IMR-90 (cell line): ENCODE results near the gene PLSCR5. TPM values are rescaled to one million over a fixed set of nuclear protein-coding genes. Genes with fewer than 3 reads are reported as not detected.

ENCODE experiments used
- ATAC-seq: fragments of 200-7000 bp; cut with Tn5 transposase; 2 replicates; pipeline ENCODE4 v1.9.1; 2020; ENCODE audit warnings: low read depth, mild to moderate bottlenecking, moderate library complexity
- BruUV-seq: library from RNA; stranded (reverse); fragments of 400-500 nt; replicated peaks from 2 replicates; lab custom pipeline; 2021; lab: Mats Ljungman, UMichigan
- CTCF ChIA-PET: fragments of 300-600 bp; formaldehyde crosslinking; extraction: SDS; loops from one replicate; lab custom pipeline; 2021; ENCODE audit warnings: antibody characterized with exemption; lab: Yijun Ruan, JAX
- POLR2A ChIA-PET: fragments of 300-600 bp; sonication (Branson Sonifier 250); formaldehyde crosslinking; loops from one replicate; lab custom pipeline; 2022; ENCODE audit warnings: antibody characterized with exemption; ENCODE audit not compliant: unreplicated experiment; lab: Charles Lee
- DNase-seq: peaks from one replicate; pipeline ENCODE4 v3.0.0; 2013
- H2AFZ ChIP-seq: replicated peaks from 2 replicates; pipeline ENCODE3; 2013; ENCODE audit warnings: low read length, mild to moderate bottlenecking; ENCODE audit not compliant: poor library complexity
- H2AK5ac ChIP-seq: 2 replicates; pipeline ENCODE4 v1.6.1; 2013; ENCODE audit warnings: low read depth, low read length, inconsistent platforms
- H2AK9ac ChIP-seq: replicated peaks from 2 replicates; pipeline ENCODE3; 2013; ENCODE audit warnings: mild to moderate bottlenecking, low read depth, low read length, moderate library complexity; ENCODE audit not compliant: poor library complexity
- H2BK120ac ChIP-seq: 2 replicates; pipeline ENCODE4 v1.6.1; 2013; ENCODE audit warnings: low read depth, low read length, inconsistent platforms
- H2BK15ac ChIP-seq: 3 replicates; pipeline ENCODE4 v1.6.1; 2013; ENCODE audit warnings: low read depth, low read length, inconsistent platforms
- H2BK20ac ChIP-seq: 2 replicates; pipeline ENCODE4 v1.6.1; 2013; ENCODE audit warnings: low read depth, mild to moderate bottlenecking, inconsistent platforms, low read length, moderate library complexity
- H2BK5ac ChIP-seq: 2 replicates; pipeline ENCODE4 v1.6.1; 2013; ENCODE audit warnings: mild to moderate bottlenecking, low read depth, low read length, inconsistent platforms; ENCODE audit not compliant: poor library complexity, severe bottlenecking
- H3K14ac ChIP-seq: replicated peaks from 2 replicates; pipeline ENCODE4 v1.6.1; 2013; ENCODE audit warnings: low read depth, low read length, inconsistent platforms
- H3K18ac ChIP-seq: 2 replicates; pipeline ENCODE4 v1.6.1; 2013; ENCODE audit warnings: low read depth, low read length, control low read depth
- H3K23ac ChIP-seq: 2 replicates; pipeline ENCODE4 v1.6.1; 2013; ENCODE audit warnings: low read depth, low read length, inconsistent platforms
- H3K27ac ChIP-seq: 2 replicates; pipeline ENCODE4 v1.5.1; 2013; ENCODE audit warnings: mild to moderate bottlenecking, control low read depth, low read length; ENCODE audit not compliant: insufficient read depth
- H3K27me3 ChIP-seq: 2 replicates; pipeline ENCODE4 v1.6.1; 2013; ENCODE audit warnings: low read length; ENCODE audit not compliant: control insufficient read depth, insufficient read depth
- H3K36me3 ChIP-seq: 2 replicates; pipeline ENCODE4 v1.6.1; 2013; ENCODE audit warnings: low read length, mixed read lengths; ENCODE audit not compliant: control insufficient read depth, insufficient read depth
- H3K4ac ChIP-seq: 2 replicates; pipeline ENCODE4 v1.6.1; 2013; ENCODE audit warnings: low read depth, low read length, inconsistent platforms
- H3K4me1 ChIP-seq: 2 replicates; pipeline ENCODE4 v1.6.1; 2013; ENCODE audit warnings: low read length, mixed read lengths; ENCODE audit not compliant: control insufficient read depth, insufficient read depth
- H3K4me2 ChIP-seq: 2 replicates; pipeline ENCODE4 v1.6.1; 2013; ENCODE audit warnings: low read depth, mild to moderate bottlenecking, control low read depth, low read length, moderate library complexity
- H3K4me3 ChIP-seq: 2 replicates; pipeline ENCODE4 v1.5.1; 2013; ENCODE audit warnings: low read depth, mild to moderate bottlenecking, control low read depth, low read length, moderate library complexity; ENCODE audit not compliant: insufficient read depth
- H3K56ac ChIP-seq: 2 replicates; pipeline ENCODE4 v1.6.1; 2013; ENCODE audit warnings: low read length, inconsistent platforms; ENCODE audit not compliant: insufficient read depth; ENCODE audit errors: extremely low read depth
- H3K79me1 ChIP-seq, 2 experiments: 2 replicates each; pipeline ENCODE4 v1.6.1; 2013; ENCODE audit warnings: low read length in 2 of 2, inconsistent platforms in 1 of 2, low read depth in 1 of 2
- H3K9ac ChIP-seq: 2 replicates; pipeline ENCODE4 v1.6.1; 2013; ENCODE audit warnings: low read depth, low read length, control low read depth
- H3K9me1 ChIP-seq: 2 replicates; pipeline ENCODE4 v1.6.1; 2013; ENCODE audit warnings: low read length, inconsistent platforms; ENCODE audit not compliant: insufficient read depth
- H3K9me3 ChIP-seq: 2 replicates; pipeline ENCODE4 v1.6.1; 2013; ENCODE audit warnings: low read length; ENCODE audit not compliant: control insufficient read depth, insufficient read depth
- H4K20me1 ChIP-seq: 2 replicates; pipeline ENCODE4 v1.6.1; 2013; ENCODE audit warnings: low read length, inconsistent platforms; ENCODE audit not compliant: insufficient read depth
- H4K5ac ChIP-seq: 2 replicates; pipeline ENCODE4 v1.6.1; 2013; ENCODE audit warnings: mild to moderate bottlenecking, low read depth, low read length, control low read depth
- H4K8ac ChIP-seq, 2 experiments: 2 replicates each; pipeline ENCODE4 v1.6.1; 2013; ENCODE audit warnings: low read depth in 2 of 2, low read length in 2 of 2, control low read depth in 1 of 2, inconsistent platforms in 1 of 2
- H4K91ac ChIP-seq: 2 replicates; pipeline ENCODE4 v1.6.1; 2013; ENCODE audit warnings: low read depth, low read length, inconsistent platforms; ENCODE audit not compliant: insufficient read depth
- CHD1 ChIP-seq: IDR thresholded peaks from 2 replicates; pipeline ENCODE4 v1.6.1; 2012; ENCODE audit warnings: low read depth, low read length, improper control_type of control experiment
- MAFK ChIP-seq: IDR thresholded peaks from 2 replicates; pipeline ENCODE4 v1.6.1; 2012; ENCODE audit warnings: low read depth, low read length, improper control_type of control experiment
- MXI1 ChIP-seq: IDR thresholded peaks from 2 replicates; pipeline ENCODE4 v1.6.1; 2012; ENCODE audit warnings: low read depth, mild to moderate bottlenecking, low read length, moderate library complexity, borderline replicate concordance
- WGBS, 2 experiments: methylation state at CpG; one replicate each; pipeline versions ENCODE4 v1.1.5 to v1.1.7; 2013; ENCODE audit warnings: missing lambda C conversion rate in 2 of 2; ENCODE audit not compliant: insufficient read length in 1 of 2; ENCODE audit errors: extremely low coverage in 2 of 2; 5-methylcytosine and 5-hydroxymethylcytosine counted together
- dilution Hi-C: fragments of 300-500 bp; cut with HindIII; formaldehyde crosslinking; loops from one replicate; pipeline ENCODE4 v1.14.3; 2018; ENCODE audit warnings: low sequenced_read_pairs; ENCODE audit not compliant: unreplicated experiment
- in situ Hi-C: fragments of 300-500 bp; cut with MboI; formaldehyde crosslinking; loops from 3 replicates; pipeline ENCODE4 v1.14.3; 2019; ENCODE audit warnings: low sequenced_read_pairs, inconsistent platforms, mixed read lengths
- intact Hi-C: fragments of 100-400 bp; cut with micrococcal nuclease; formaldehyde crosslinking; loops from 2 replicates; pipeline ENCODE4 v1.10.0; 2022
- polyA plus RNA-seq, 3 experiments: library from polyadenylated mRNA; depleted of rRNA; stranded (reverse); fragments of >200 nt; gene quantifications; 2 replicates each; pipeline ENCODE4 v1.2.3, GENCODE V29; 2012; ENCODE audit warnings: low replicate concordance in 1 of 3
- total RNA-seq: library from RNA; depleted of rRNA; stranded (reverse); fragments of >200 nt; gene quantifications from 2 replicates; pipeline ENCODE4 v1.2.3, GENCODE V29; 2012
- TF ChIP-seq, protein P1 (sequence below): conservative IDR thresholded peaks from 2 replicates; pipeline ENCODE4 v1.5.1; 2012; ENCODE audit warnings: mild to moderate bottlenecking, low read depth, low read length, improper control_type of control experiment
- TF ChIP-seq, protein P2 (sequence below): fragments of 150-350 bp; IDR thresholded peaks from 2 replicates; pipeline ENCODE4 v1.6.1; 2017; ENCODE audit warnings: mild to moderate bottlenecking, antibody characterized with exemption, low read length, low read depth

PLSCR5 gene
- total and polyA plus RNA-seq, 2 of the 4 experiments (the other 2 are of a cell fraction), result not detected

DNA sequence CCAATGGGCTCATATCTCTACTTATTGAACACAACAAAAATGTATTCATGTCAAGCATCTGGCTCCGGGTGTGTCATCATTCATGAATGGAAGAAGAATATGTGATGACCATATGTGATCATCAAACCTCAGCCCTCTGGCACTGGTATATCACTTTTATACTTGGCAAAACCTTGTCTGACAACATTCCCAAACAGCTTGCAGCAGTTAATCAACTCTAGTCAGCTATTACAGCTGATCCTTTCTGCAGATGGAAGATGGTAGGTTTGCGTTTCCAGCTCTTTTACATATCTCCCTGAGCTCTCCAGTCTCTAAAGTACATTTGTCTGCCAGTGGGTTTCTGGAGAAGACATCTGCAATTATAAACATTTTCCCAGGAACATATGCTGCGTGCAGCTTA, 6.6 kb downstream of the PLSCR5 start:
- intact Hi-C loops, result loop anchor here (10.0 kb wide), 1 partner anchor 814 kb away; no protein-coding TSS in a partner anchor
- H3K23ac ChIP-seq, result no peak overlapping the region
- H3K27ac ChIP-seq, result no peak overlapping the region
- no peaks in the 10 kb centered on the region for H3K9me3 ChIP-seq
- H4K20me1 ChIP-seq, result no peaks in the 10 kb centered on the region
- no peak overlapping the region for H2BK20ac ChIP-seq
- no peak overlapping the region for H2BK15ac ChIP-seq
- no peaks in the 10 kb centered on the region for H3K36me3 ChIP-seq
- BruUV-seq, result no TSS peak
- no peak overlapping the region for H4K91ac ChIP-seq
- no peak overlapping the region for H2AK5ac ChIP-seq
- H4K5ac ChIP-seq, result no peak overlapping the region
- in situ Hi-C loops, result no loop called here
- dilution Hi-C loops, result no loop called here
- no CpG with 5 or more reads among the region's 3 CpGs for WGBS, 2 experiments
- H4K8ac ChIP-seq, result no peak overlapping the region
- DNase-seq, result no peak
- no peaks in the 10 kb centered on the region for H3K4me1 ChIP-seq
- POLR2A ChIA-PET, result no interaction called here
- H3K9me1 ChIP-seq, result no peaks in the 10 kb centered on the region; the same call in 1 of the 2 replicates
- no peak overlapping the region for H2AK9ac ChIP-seq
- no peak overlapping the region for H3K56ac ChIP-seq
- H3K4ac ChIP-seq, result no peak overlapping the region
- no peak overlapping the region for H3K9ac ChIP-seq
- CTCF ChIA-PET, result no interaction called here
- ATAC-seq, result no peak
- TF ChIP-seq, protein P1, sequence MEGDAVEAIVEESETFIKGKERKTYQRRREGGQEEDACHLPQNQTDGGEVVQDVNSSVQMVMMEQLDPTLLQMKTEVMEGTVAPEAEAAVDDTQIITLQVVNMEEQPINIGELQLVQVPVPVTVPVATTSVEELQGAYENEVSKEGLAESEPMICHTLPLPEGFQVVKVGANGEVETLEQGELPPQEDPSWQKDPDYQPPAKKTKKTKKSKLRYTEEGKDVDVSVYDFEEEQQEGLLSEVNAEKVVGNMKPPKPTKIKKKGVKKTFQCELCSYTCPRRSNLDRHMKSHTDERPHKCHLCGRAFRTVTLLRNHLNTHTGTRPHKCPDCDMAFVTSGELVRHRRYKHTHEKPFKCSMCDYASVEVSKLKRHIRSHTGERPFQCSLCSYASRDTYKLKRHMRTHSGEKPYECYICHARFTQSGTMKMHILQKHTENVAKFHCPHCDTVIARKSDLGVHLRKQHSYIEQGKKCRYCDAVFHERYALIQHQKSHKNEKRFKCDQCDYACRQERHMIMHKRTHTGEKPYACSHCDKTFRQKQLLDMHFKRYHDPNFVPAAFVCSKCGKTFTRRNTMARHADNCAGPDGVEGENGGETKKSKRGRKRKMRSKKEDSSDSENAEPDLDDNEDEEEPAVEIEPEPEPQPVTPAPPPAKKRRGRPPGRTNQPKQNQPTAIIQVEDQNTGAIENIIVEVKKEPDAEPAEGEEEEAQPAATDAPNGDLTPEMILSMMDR, result no peak
- no peak for TF ChIP-seq MXI1
- TF ChIP-seq, protein P2, sequence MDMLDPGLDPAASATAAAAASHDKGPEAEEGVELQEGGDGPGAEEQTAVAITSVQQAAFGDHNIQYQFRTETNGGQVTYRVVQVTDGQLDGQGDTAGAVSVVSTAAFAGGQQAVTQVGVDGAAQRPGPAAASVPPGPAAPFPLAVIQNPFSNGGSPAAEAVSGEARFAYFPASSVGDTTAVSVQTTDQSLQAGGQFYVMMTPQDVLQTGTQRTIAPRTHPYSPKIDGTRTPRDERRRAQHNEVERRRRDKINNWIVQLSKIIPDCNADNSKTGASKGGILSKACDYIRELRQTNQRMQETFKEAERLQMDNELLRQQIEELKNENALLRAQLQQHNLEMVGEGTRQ, result no peak
- TF ChIP-seq CHD1, result no peak
- no peak for TF ChIP-seq MAFK
- H2AFZ ChIP-seq, result no peak overlapping the region
- H3K27me3 ChIP-seq, result no peaks in the 10 kb centered on the region
- no peak overlapping the region for H2BK5ac ChIP-seq
- H3K4me3 ChIP-seq, result no peak overlapping the region
- no peak overlapping the region for H3K14ac ChIP-seq
- H3K79me1 ChIP-seq, result no peaks in the 10 kb centered on the region
- H3K4me2 ChIP-seq, result no peak overlapping the region
- no peak overlapping the region for H2BK120ac ChIP-seq
- H3K18ac ChIP-seq, result no peak overlapping the region
